ENCODE data around the gene CELF5.
A peak's percentile ranks its signal among the peaks of the same experiment; 100 is the strongest.

The CELF5 gene

DNA sequence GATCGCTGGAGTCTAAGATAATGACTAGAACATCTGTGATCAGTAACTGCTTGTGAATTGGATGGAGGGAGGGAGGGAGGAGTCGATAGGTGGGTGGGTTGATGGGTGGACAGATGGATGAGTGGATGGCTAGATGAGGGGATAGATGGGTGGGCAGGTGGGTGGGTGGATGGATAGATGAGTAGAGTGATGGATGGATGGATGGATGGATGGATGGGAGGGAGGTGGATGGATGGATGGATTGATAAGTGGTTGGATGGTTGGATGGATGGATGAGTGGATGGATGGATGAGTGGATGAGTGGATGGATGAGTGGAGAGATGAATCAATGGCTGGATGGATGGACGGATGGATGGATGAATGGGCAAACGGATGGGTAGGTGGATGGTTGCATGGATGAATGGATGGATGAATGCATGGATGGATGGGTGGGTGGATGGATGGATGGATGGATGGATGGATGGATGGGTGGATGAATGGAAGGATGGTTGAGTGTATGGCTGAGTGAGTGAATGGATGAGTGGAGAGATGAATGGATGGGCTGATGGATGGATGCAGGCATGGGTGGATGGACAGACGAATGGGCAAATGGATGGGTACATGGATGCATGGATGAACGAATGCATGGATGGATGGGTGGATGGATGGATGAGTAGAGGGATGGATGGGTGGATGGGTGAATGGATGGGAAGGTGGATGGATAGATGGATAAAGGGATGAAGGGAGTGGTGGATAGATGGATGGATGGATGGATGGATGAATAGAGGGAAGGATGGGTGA is 97.9 kb downstream of the CELF5 start:
- Histone ChIP-seq H3K27me3 (ENCODE audit: control insufficient read depth in 3 of 3, insufficient read depth in 3 of 3, low read depth in 1 of 3, low read length in 3 of 3) (no peaks in the 10 kb centered on the region), H2BK12ac (ENCODE audit: low read length) (no peak overlapping the region), H3K4me3 (ENCODE audit: low read length in 2 of 2) (peak overlapping the region in 1 of 2 donors; percentile 32), H2BK15ac (ENCODE audit: low read length) (no peak overlapping the region), H3K4me2 (ENCODE audit: insufficient read depth, low read length, poor library complexity, severe bottlenecking) (no peak overlapping the region), H2AK5ac (ENCODE audit: low read depth, low read length) (no peak overlapping the region), H3K23ac (ENCODE audit: low read depth, low read length, poor library complexity) (peak overlapping the region; percentile 10), H2AFZ (ENCODE audit: low read length) (no peak overlapping the region), H4K8ac (ENCODE audit: low read depth, low read length) (no peak overlapping the region), H2BK120ac (ENCODE audit: low read depth, low read length) (no peak overlapping the region), H4K91ac (ENCODE audit: low read depth, low read length, poor library complexity) (no peak overlapping the region), H3K36me3 (replicated peaks in 1 of 2; ENCODE audit: control insufficient read depth in 2 of 2, insufficient read depth in 2 of 2, low read length in 2 of 2) (no peaks in the 10 kb centered on the region), H2BK5ac (ENCODE audit: low read length) (no peak overlapping the region), H3K4ac (ENCODE audit: low read length) (no peak overlapping the region), H3K79me1 (ENCODE audit: low read depth, low read length) (peaks cover 10% of the 10 kb centered on the region), H3K4me1 (ENCODE audit: control insufficient read depth in 2 of 2, insufficient read depth in 1 of 2, low read depth in 1 of 2, low read length in 2 of 2) (no peaks in the 10 kb centered on the region), H3K27ac (replicated peaks; ENCODE audit: low read length) (no peak overlapping the region), H3K9ac (ENCODE audit: low read depth, low read length, poor library complexity) (no peak overlapping the region), H3K18ac (ENCODE audit: low read length) (no peak overlapping the region), H3K14ac (ENCODE audit: low read length) (no peak overlapping the region), H3K9me3 (replicated peaks in 1 of 2; ENCODE audit: control insufficient read depth in 2 of 2, insufficient read depth in 1 of 2, low read depth in 1 of 2, low read length in 2 of 2) (no peaks in the 10 kb centered on the region)
- no peak for DNase-seq (ENCODE audit: low spot score)
- 100% methylated on average over 1 of the region's 6 CpGs; no CpG with 5 or more reads in 1 of the 2 donors for WGBS, 2 donors (ENCODE audit: extremely low coverage in 2 of 2, insufficient read length in 2 of 2, insufficient replicate concordance in 1 of 2)

GRCh38 chr19:3323026-3323425 is 98.6 kb downstream of the CELF5 start:
- Histone ChIP-seq H3K23ac (ENCODE audit: low read depth, low read length, poor library complexity) (peak overlapping the region; percentile 10), H3K27me3 (ENCODE audit: control insufficient read depth in 3 of 3, insufficient read depth in 3 of 3, low read depth in 1 of 3, low read length in 3 of 3) (peaks cover 0 to under 1% (median 0%) of the 10 kb centered on the region in 3 experiments), H2BK15ac (ENCODE audit: low read length) (no peak overlapping the region), H4K8ac (ENCODE audit: low read depth, low read length) (no peak overlapping the region), H2BK12ac (ENCODE audit: low read length) (no peak overlapping the region), H3K36me3 (replicated peaks in 1 of 2; ENCODE audit: control insufficient read depth in 2 of 2, insufficient read depth in 2 of 2, low read length in 2 of 2) (no peaks in the 10 kb centered on the region), H3K27ac (replicated peaks; ENCODE audit: low read length) (no peak overlapping the region), H3K18ac (ENCODE audit: low read length) (no peak overlapping the region), H3K4me1 (ENCODE audit: control insufficient read depth in 2 of 2, insufficient read depth in 1 of 2, low read depth in 1 of 2, low read length in 2 of 2) (no peaks in the 10 kb centered on the region), H2AK5ac (ENCODE audit: low read depth, low read length) (no peak overlapping the region), H3K9me3 (replicated peaks in 1 of 2; ENCODE audit: control insufficient read depth in 2 of 2, insufficient read depth in 1 of 2, low read depth in 1 of 2, low read length in 2 of 2) (no peaks in the 10 kb centered on the region), H3K14ac (ENCODE audit: low read length) (no peak overlapping the region), H3K4me3 (ENCODE audit: low read length in 2 of 2) (no peak overlapping the region), H3K4ac (ENCODE audit: low read length) (no peak overlapping the region), H3K79me1 (ENCODE audit: low read depth, low read length) (peaks cover 10% of the 10 kb centered on the region), H2BK120ac (ENCODE audit: low read depth, low read length) (no peak overlapping the region), H2BK5ac (ENCODE audit: low read length) (no peak overlapping the region), H4K91ac (ENCODE audit: low read depth, low read length, poor library complexity) (no peak overlapping the region), H2AFZ (ENCODE audit: low read length) (no peak overlapping the region), H3K9ac (ENCODE audit: low read depth, low read length, poor library complexity) (no peak overlapping the region), H3K4me2 (ENCODE audit: insufficient read depth, low read length, poor library complexity, severe bottlenecking) (no peak overlapping the region)
- DNase-seq (ENCODE audit: low spot score), result no peak
- no CpG with 5 or more reads among the region's 2 CpGs for WGBS, 2 donors (ENCODE audit: extremely low coverage in 2 of 2, insufficient read length in 2 of 2, insufficient replicate concordance in 1 of 2)

- Histone ChIP-seq H2BK15ac (ENCODE audit: low read length) (no peak overlapping the region), H3K4me2 (ENCODE audit: insufficient read depth, low read length, poor library complexity, severe bottlenecking) (no peak overlapping the region)
These were observed 99.2 kb downstream of the CELF5 start for GRCh38 chr19:3323658-3324057.

DNA sequence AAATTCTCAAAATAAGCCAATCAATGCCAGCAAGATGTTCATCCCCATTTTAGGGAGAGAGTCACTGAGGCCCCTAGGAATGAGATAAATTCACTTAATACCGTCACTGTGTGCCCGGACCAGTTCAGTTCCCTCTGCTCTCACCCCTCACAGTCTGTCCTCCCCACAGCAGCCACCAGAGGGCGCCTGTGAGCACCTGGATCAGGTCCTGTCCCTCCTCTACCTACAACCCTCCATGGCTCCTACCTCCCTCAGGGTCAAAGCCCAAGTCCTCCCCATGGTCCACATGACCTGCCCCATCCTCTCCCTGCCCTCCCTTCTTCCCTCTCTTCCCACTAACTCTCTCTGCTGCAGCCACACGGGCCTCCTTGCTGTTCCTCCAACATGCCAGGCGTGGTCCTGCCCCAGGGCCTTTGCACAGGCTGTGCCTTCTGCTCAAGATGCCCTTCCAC is 100.0 kb downstream of the CELF5 start:
- Histone ChIP-seq H2BK5ac (ENCODE audit: low read length) (no peak overlapping the region), H3K9me3 (replicated peaks in 1 of 2; ENCODE audit: control insufficient read depth in 2 of 2, insufficient read depth in 1 of 2, low read depth in 1 of 2, low read length in 2 of 2) (no peaks in the 10 kb centered on the region), H3K27ac (replicated peaks; ENCODE audit: low read length) (no peak overlapping the region), H3K14ac (ENCODE audit: low read length) (peak overlapping the region; percentile 71), H2AK5ac (ENCODE audit: low read depth, low read length) (no peak overlapping the region), H3K9ac (ENCODE audit: low read depth, low read length, poor library complexity) (no peak overlapping the region), H3K23ac (ENCODE audit: low read depth, low read length, poor library complexity) (peak overlapping the region; percentile 25), H3K4me3 (ENCODE audit: low read length in 2 of 2) (no peak overlapping the region), H3K4me2 (ENCODE audit: insufficient read depth, low read length, poor library complexity, severe bottlenecking) (no peak overlapping the region), H3K79me1 (ENCODE audit: low read depth, low read length) (peaks cover 10% of the 10 kb centered on the region), H3K4ac (ENCODE audit: low read length) (no peak overlapping the region), H3K18ac (ENCODE audit: low read length) (no peak overlapping the region), H4K8ac (ENCODE audit: low read depth, low read length) (peak overlapping the region; percentile 43), H2BK120ac (ENCODE audit: low read depth, low read length) (peak overlapping the region; percentile 83), H2BK12ac (ENCODE audit: low read length) (no peak overlapping the region), H2BK15ac (ENCODE audit: low read length) (no peak overlapping the region), H2AFZ (ENCODE audit: low read length) (no peak overlapping the region), H3K36me3 (replicated peaks in 1 of 2; ENCODE audit: control insufficient read depth in 2 of 2, insufficient read depth in 2 of 2, low read length in 2 of 2) (no peaks in the 10 kb centered on the region), H3K4me1 (ENCODE audit: control insufficient read depth in 2 of 2, insufficient read depth in 1 of 2, low read depth in 1 of 2, low read length in 2 of 2) (no peaks in the 10 kb centered on the region), H3K27me3 (ENCODE audit: control insufficient read depth in 3 of 3, insufficient read depth in 3 of 3, low read depth in 1 of 3, low read length in 3 of 3) (peaks cover 0 to 9% (median 0%) of the 10 kb centered on the region in 3 experiments), H4K91ac (ENCODE audit: low read depth, low read length, poor library complexity) (no peak overlapping the region)
- DNase-seq (ENCODE audit: low spot score), result no peak
- WGBS, 2 donors (ENCODE audit: extremely low coverage in 2 of 2, insufficient read length in 2 of 2, insufficient replicate concordance in 1 of 2), result no CpG with 5 or more reads among the region's 5 CpGs

More at GRCh38 chr19:3323658-3324057, 99.2 kb downstream of the CELF5 start:
- no peak overlapping the region for H2BK5ac ChIP-seq (ENCODE audit: low read length)
- H3K14ac ChIP-seq (ENCODE audit: low read length), result no peak overlapping the region
- no peak overlapping the region for H4K91ac ChIP-seq (ENCODE audit: low read depth, low read length, poor library complexity)
- no peaks in the 10 kb centered on the region for H3K9me3 ChIP-seq (replicated peaks in 1 of 2; ENCODE audit: control insufficient read depth in 2 of 2, insufficient read depth in 1 of 2, low read depth in 1 of 2, low read length in 2 of 2)
- H2AK5ac ChIP-seq (ENCODE audit: low read depth, low read length), result peak overlapping the region; percentile 52
- H2BK12ac ChIP-seq (ENCODE audit: low read length), result no peak overlapping the region
- peaks cover 0 to 7% (median 0%) of the 10 kb centered on the region in 3 experiments for H3K27me3 ChIP-seq (ENCODE audit: control insufficient read depth in 3 of 3, insufficient read depth in 3 of 3, low read depth in 1 of 3, low read length in 3 of 3)
- no peaks in the 10 kb centered on the region for H3K36me3 ChIP-seq (replicated peaks in 1 of 2; ENCODE audit: control insufficient read depth in 2 of 2, insufficient read depth in 2 of 2, low read length in 2 of 2)
- H2AFZ ChIP-seq (ENCODE audit: low read length), result no peak overlapping the region
- DNase-seq (ENCODE audit: low spot score), result no peak
- no peak overlapping the region for H2BK120ac ChIP-seq (ENCODE audit: low read depth, low read length)
- H4K8ac ChIP-seq (ENCODE audit: low read depth, low read length), result no peak overlapping the region
- no peak overlapping the region for H3K23ac ChIP-seq (ENCODE audit: low read depth, low read length, poor library complexity)
- no peak overlapping the region for H3K18ac ChIP-seq (ENCODE audit: low read length)
- H3K4me1 ChIP-seq (ENCODE audit: control insufficient read depth in 2 of 2, insufficient read depth in 1 of 2, low read depth in 1 of 2, low read length in 2 of 2), result no peaks in the 10 kb centered on the region
- peaks cover 10% of the 10 kb centered on the region for H3K79me1 ChIP-seq (ENCODE audit: low read depth, low read length)
- no CpG with 5 or more reads among the region's 2 CpGs for WGBS, 2 donors (ENCODE audit: extremely low coverage in 2 of 2, insufficient read length in 2 of 2, insufficient replicate concordance in 1 of 2)
- no peak overlapping the region for H3K9ac ChIP-seq (ENCODE audit: low read depth, low read length, poor library complexity)
- no peak overlapping the region for H3K27ac ChIP-seq (replicated peaks; ENCODE audit: low read length)
- no peak overlapping the region for H3K4ac ChIP-seq (ENCODE audit: low read length)
- H3K4me3 ChIP-seq (ENCODE audit: low read length in 2 of 2), result no peak overlapping the region
